Activated naive CD8-positive, alpha-beta T cell (primary cell): ENCODE measurements around the gene RASA2.
"Not testable (repeated sequence)": the region's sequence is repeated elsewhere in the genome, so short reads cannot be mapped to it uniquely, and the experiment has no call there.

Experiments
- H3K27ac Mint-ChIP-seq: one replicate; pipeline ENCODE4 v1.8.0; 2021; ENCODE audit warnings: mixed read lengths
- H3K27me3 Mint-ChIP-seq: one replicate; pipeline ENCODE4 v1.8.0; 2021; ENCODE audit warnings: mixed read lengths
- H3K36me3 Mint-ChIP-seq: one replicate; pipeline ENCODE4 v1.8.0; 2021; ENCODE audit warnings: mixed read lengths
- H3K4me1 Mint-ChIP-seq: one replicate; pipeline ENCODE4 v1.8.0; 2021; ENCODE audit warnings: low read depth, mixed read lengths
- H3K4me3 Mint-ChIP-seq: one replicate; pipeline ENCODE4 v1.8.0; 2021; ENCODE audit warnings: mild to moderate bottlenecking, mixed read lengths
- H3K9me3 Mint-ChIP-seq: one replicate; pipeline ENCODE4 v1.8.0; 2021; ENCODE audit warnings: low read depth, mixed read lengths

RASA2 gene

GRCh38 chr3:141528800-141529199 is 42.0 kb downstream of the RASA2 start:
- H3K36me3 Mint-ChIP-seq = peaks cover 10% of the 10 kb centered on the region
- H3K27me3 Mint-ChIP-seq = no peaks in the 10 kb centered on the region
- no peaks in the 10 kb centered on the region for H3K9me3 Mint-ChIP-seq
- peak overlapping the region; percentile 78 for H3K27ac Mint-ChIP-seq
- no peak overlapping the region for H3K4me3 Mint-ChIP-seq
- peaks cover 88% of the 10 kb centered on the region for H3K4me1 Mint-ChIP-seq

GRCh38 chr3:141529256-141529655 is 42.4 kb downstream of the RASA2 start:
- peaks cover 87% of the 10 kb centered on the region for H3K4me1 Mint-ChIP-seq
- H3K4me3 Mint-ChIP-seq = peak overlapping the region; percentile 32
- no peaks in the 10 kb centered on the region for H3K27me3 Mint-ChIP-seq

GRCh38 chr3:141529717-141530414 is 43.0 kb downstream of the RASA2 start:
- H3K9me3 Mint-ChIP-seq = no peaks in the 10 kb centered on the region
- H3K27me3 Mint-ChIP-seq = no peaks in the 10 kb centered on the region
- peak overlapping the region; percentile 85 for H3K4me3 Mint-ChIP-seq
- peak overlapping the region; percentile 97 for H3K27ac Mint-ChIP-seq
- H3K36me3 Mint-ChIP-seq = peaks cover 7% of the 10 kb centered on the region
- peaks cover 83% of the 10 kb centered on the region for H3K4me1 Mint-ChIP-seq

More at GRCh38 chr3:141529256-141529655, 42.4 kb downstream of the RASA2 start:
- Mint-ChIP-seq H3K36me3 (peaks cover 9% of the 10 kb centered on the region), H3K9me3 (no peaks in the 10 kb centered on the region), H3K27ac (peak overlapping the region; percentile 78)

- peaks cover 10% of the 10 kb centered on the region for H3K36me3 Mint-ChIP-seq
- peaks cover 3% of the 10 kb centered on the region for H3K9me3 Mint-ChIP-seq
- H3K27ac Mint-ChIP-seq = peak overlapping the region; percentile 97
- peaks cover 78% of the 10 kb centered on the region for H3K4me1 Mint-ChIP-seq
- no peaks in the 10 kb centered on the region for H3K27me3 Mint-ChIP-seq
- peak overlapping the region; percentile 85 for H3K4me3 Mint-ChIP-seq
Measured at GRCh38 chr3:141530415-141530768, 43.6 kb downstream of the RASA2 start.

GRCh38 chr3:141532609-141533008 is 45.8 kb downstream of the RASA2 start:
- H3K4me1 Mint-ChIP-seq = peaks cover 72% of the 10 kb centered on the region
- peak overlapping the region; percentile 4 for H3K4me3 Mint-ChIP-seq
- no peaks in the 10 kb centered on the region for H3K27me3 Mint-ChIP-seq
- H3K27ac Mint-ChIP-seq = peak overlapping the region; percentile 68
- H3K36me3 Mint-ChIP-seq = peaks cover 22% of the 10 kb centered on the region
- H3K9me3 Mint-ChIP-seq = peaks cover 4% of the 10 kb centered on the region

- peaks cover 27% of the 10 kb centered on the region for H3K36me3 Mint-ChIP-seq
- H3K4me1 Mint-ChIP-seq = peaks cover 65% of the 10 kb centered on the region
- H3K4me3 Mint-ChIP-seq, H3K9me3 Mint-ChIP-seq, H3K27me3 Mint-ChIP-seq: not testable (repeated sequence)
- H3K27ac Mint-ChIP-seq = peak overlapping the region; percentile 28
Measured at GRCh38 chr3:141536017-141536416, 49.2 kb downstream of the RASA2 start.

- peaks cover 67% of the 10 kb centered on the region for H3K4me1 Mint-ChIP-seq
- H3K27me3 Mint-ChIP-seq = no peaks in the 10 kb centered on the region
- H3K9me3 Mint-ChIP-seq = peaks cover 5% of the 10 kb centered on the region
- no peak overlapping the region for H3K4me3 Mint-ChIP-seq
- H3K27ac Mint-ChIP-seq = no peak overlapping the region
- H3K36me3 Mint-ChIP-seq = peaks cover 36% of the 10 kb centered on the region
Measured at GRCh38 chr3:141537856-141538255, 51.0 kb downstream of the RASA2 start.

GRCh38 chr3:141538568-141539240 is 51.9 kb downstream of the RASA2 start:
- Mint-ChIP-seq H3K27ac (peak overlapping the region; percentile 79), H3K36me3 (peaks cover 39% of the 10 kb centered on the region), H3K27me3 (no peaks in the 10 kb centered on the region), H3K4me1 (peaks cover 65% of the 10 kb centered on the region), H3K9me3 (peaks cover 11% of the 10 kb centered on the region), H3K4me3 (no peak overlapping the region)

- Mint-ChIP-seq H3K4me1 (peaks cover 67% of the 10 kb centered on the region), H3K36me3 (peaks cover 41% of the 10 kb centered on the region)
Measured at GRCh38 chr3:141539431-141540187, 52.8 kb downstream of the RASA2 start.

GRCh38 chr3:141540531-141540930 is 53.7 kb downstream of the RASA2 start:
- H3K9me3 Mint-ChIP-seq = peaks cover 10% of the 10 kb centered on the region
- peaks cover 72% of the 10 kb centered on the region for H3K4me1 Mint-ChIP-seq
- H3K36me3 Mint-ChIP-seq = peaks cover 44% of the 10 kb centered on the region
- H3K4me3 Mint-ChIP-seq = no peak overlapping the region
- H3K27me3 Mint-ChIP-seq = no peaks in the 10 kb centered on the region
- H3K27ac Mint-ChIP-seq = peak overlapping the region; percentile 79

More at GRCh38 chr3:141539431-141540187, 52.8 kb downstream of the RASA2 start:
- H3K27me3 Mint-ChIP-seq = no peaks in the 10 kb centered on the region
- H3K9me3 Mint-ChIP-seq = peaks cover 12% of the 10 kb centered on the region
- H3K27ac Mint-ChIP-seq = peak overlapping the region; percentile 79
- H3K4me3 Mint-ChIP-seq = no peak overlapping the region

- H3K36me3 Mint-ChIP-seq = peaks cover 45% of the 10 kb centered on the region
- H3K9me3 Mint-ChIP-seq = peaks cover 12% of the 10 kb centered on the region
- H3K4me3 Mint-ChIP-seq = peak overlapping the region; percentile 17
- H3K27ac Mint-ChIP-seq = peak overlapping the region; percentile 92
- H3K4me1 Mint-ChIP-seq = peaks cover 77% of the 10 kb centered on the region
- no peaks in the 10 kb centered on the region for H3K27me3 Mint-ChIP-seq
Measured at GRCh38 chr3:141542202-141542969, 55.6 kb downstream of the RASA2 start.

GRCh38 chr3:141542989-141543388 is 56.2 kb downstream of the RASA2 start:
- Mint-ChIP-seq H3K27ac (peak overlapping the region; percentile 92), H3K27me3 (no peaks in the 10 kb centered on the region), H3K36me3 (peaks cover 51% of the 10 kb centered on the region), H3K4me1 (peaks cover 83% of the 10 kb centered on the region), H3K9me3 (peaks cover 12% of the 10 kb centered on the region), H3K4me3 (no peak overlapping the region)

- Mint-ChIP-seq H3K4me1 (peaks cover 85% of the 10 kb centered on the region), H3K27ac (peak overlapping the region; percentile 98), H3K27me3 (no peaks in the 10 kb centered on the region), H3K36me3 (peaks cover 60% of the 10 kb centered on the region), H3K9me3 (peaks cover 12% of the 10 kb centered on the region), H3K4me3 (peak overlapping the region; percentile 83)
Measured at GRCh38 chr3:141544697-141545096, 57.9 kb downstream of the RASA2 start.

- Mint-ChIP-seq H3K4me1 (peaks cover 85% of the 10 kb centered on the region), H3K27ac (peak overlapping the region; percentile 89), H3K9me3 (peaks cover 17% of the 10 kb centered on the region), H3K27me3 (no peaks in the 10 kb centered on the region), H3K4me3 (no peak overlapping the region), H3K36me3 (peaks cover 63% of the 10 kb centered on the region)
Measured at GRCh38 chr3:141546081-141546480, 59.3 kb downstream of the RASA2 start.
